H7 (cell line): ENCODE results near the gene SETD6. TPM values are rescaled to one million over a fixed set of nuclear protein-coding genes. Genes with fewer than 3 reads are reported as not detected.

Source experiments
- DNase-seq: peaks from one replicate; pipeline ENCODE4 v3.0.0; 2012
- H3K27me3 ChIP-seq: 2 replicates; pipeline ENCODE4 v1.6.0; 2011; ENCODE audit warnings: mild to moderate bottlenecking, low read length; ENCODE audit not compliant: control insufficient read depth, insufficient read depth
- H3K36me3 ChIP-seq: replicated peaks from 2 replicates; pipeline ENCODE4 v1.5.1; 2011; ENCODE audit warnings: low read length; ENCODE audit not compliant: control insufficient read depth, insufficient read depth
- H3K4me3 ChIP-seq: 2 replicates; pipeline ENCODE4 v1.5.1; 2011; ENCODE audit warnings: low read depth, mild to moderate bottlenecking, control low read depth, low read length, moderate library complexity; ENCODE audit not compliant: insufficient read depth
- total RNA-seq: library from RNA; depleted of rRNA; stranded (reverse); fragments of >200 nt; shearing (Covaris generic); gene quantifications from 2 replicates; pipeline ENCODE4 v1.2.3, GENCODE V29; 2014

Gene SETD6
- total RNA-seq, 1 experiment from 2014 or later = 39.4 TPM

- DNase-seq = no peak
- no peaks in the 10 kb centered on the region; the same call in 1 of the 2 replicates for H3K27me3 ChIP-seq
- H3K36me3 ChIP-seq = no peaks in the 10 kb centered on the region; the same call in 1 of the 2 replicates
- no peak overlapping the region for H3K4me3 ChIP-seq
Measured at GRCh38 chr16:58509256-58510096, 5.8 kb upstream of the SETD6 start.

DNA sequence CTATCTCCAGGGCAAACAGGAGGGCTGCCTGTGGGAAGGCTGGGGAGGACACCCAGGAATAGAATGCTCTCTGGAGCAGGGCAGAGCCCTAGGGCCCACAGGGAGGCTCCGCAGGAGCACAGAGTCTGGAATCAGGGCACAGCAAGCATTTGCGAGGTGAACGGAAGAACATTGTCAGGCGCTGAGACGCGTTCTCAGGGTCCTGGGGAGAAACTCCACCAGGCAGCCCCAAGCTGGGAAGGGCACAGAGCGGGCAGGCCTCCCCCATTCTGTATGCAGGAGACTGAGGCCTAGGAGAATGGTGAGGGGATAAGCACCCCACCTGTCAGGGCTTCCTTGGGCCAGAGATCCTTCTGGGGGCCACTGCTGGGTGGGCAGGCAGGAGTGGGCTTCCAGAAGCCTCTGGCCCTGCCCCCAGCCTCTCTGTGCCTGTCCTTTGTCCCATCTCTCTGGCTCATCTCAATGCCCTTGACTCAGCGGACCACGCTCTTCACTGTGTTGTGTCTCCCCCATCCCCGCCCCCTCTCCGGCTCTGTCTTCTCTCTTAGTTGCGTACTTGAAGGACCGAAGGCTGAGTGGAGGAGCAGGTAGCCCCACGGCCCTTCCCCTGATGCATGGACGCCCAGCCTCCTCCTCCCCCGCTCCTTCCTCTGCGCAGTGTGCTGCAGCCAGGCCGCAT, 5.1 kb upstream of the SETD6 start:
- no peaks in the 10 kb centered on the region; the same call in 1 of the 2 replicates for H3K27me3 ChIP-seq
- no peaks in the 10 kb centered on the region; the same call in 1 of the 2 replicates for H3K36me3 ChIP-seq
- DNase-seq = peak; percentile 36
- H3K4me3 ChIP-seq = no peak overlapping the region

GRCh38 chr16:58510776-58511628, 4.3 kb upstream of the SETD6 start:
- H3K27me3 ChIP-seq = no peaks in the 10 kb centered on the region; the same call in 1 of the 2 replicates
- no peak overlapping the region for H3K4me3 ChIP-seq
- DNase-seq = peak; percentile 28
- no peaks in the 10 kb centered on the region; the same call in 1 of the 2 replicates for H3K36me3 ChIP-seq

DNA sequence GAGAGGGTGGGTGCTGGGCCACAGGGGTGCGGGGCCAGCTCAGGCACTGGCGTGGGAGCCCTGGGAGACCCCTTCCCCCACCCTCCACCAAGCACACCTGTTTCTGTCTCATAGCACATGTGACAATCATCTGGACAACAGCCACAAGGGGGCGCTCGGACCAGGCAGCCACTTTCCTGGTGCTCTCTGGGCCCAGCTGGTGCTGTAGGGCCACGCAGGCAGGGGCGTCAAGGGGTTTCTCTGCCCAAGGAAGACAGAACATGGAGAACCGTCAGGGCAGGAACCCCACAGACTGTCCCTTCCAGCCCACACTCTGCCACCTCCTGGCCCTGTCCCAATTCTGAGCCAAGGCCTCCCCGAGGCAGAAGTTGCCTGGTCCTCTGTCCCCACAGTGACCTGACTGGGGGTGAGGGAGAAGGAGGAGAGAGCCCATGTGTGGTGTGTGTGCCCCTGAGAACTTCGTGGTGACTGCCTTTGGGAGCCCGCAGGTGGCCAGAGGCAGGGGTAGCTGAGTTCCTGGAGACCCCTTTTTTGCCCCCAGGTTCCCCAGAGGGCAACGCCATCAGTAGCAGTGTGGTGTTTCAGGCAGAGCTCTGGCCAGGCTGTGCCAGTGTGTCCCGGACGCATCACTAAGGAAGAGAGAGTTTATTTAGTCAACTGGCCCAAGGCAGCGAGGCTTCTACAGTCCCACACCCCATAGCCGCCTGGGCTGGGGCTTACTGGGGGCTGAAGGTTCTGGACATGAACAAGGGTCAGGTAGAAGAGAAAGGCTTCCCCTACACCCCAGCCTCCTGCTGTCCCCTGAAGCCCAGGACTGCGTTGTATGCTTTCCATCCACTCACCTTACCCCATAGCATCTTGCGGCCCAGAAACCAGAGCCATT, 3.1 kb upstream of the SETD6 start:
- DNase-seq = peak; percentile 90

GRCh38 chr16:58513874-58514273, 1.4 kb upstream of the SETD6 start:
- H3K27me3 ChIP-seq = no peaks in the 10 kb centered on the region; the same call in 1 of the 2 replicates
- DNase-seq = no peak
- no peak overlapping the region for H3K4me3 ChIP-seq
- peaks cover 17% of the 10 kb centered on the region for H3K36me3 ChIP-seq

More for the DNA sequence above, 3.1 kb upstream of the SETD6 start:
- H3K4me3 ChIP-seq = no peak overlapping the region
- no peaks in the 10 kb centered on the region; the same call in 1 of the 2 replicates for H3K27me3 ChIP-seq
- H3K36me3 ChIP-seq = peaks cover 5% of the 10 kb centered on the region

- peak; percentile 94 for DNase-seq
- H3K27me3 ChIP-seq = no peaks in the 10 kb centered on the region
- H3K36me3 ChIP-seq = peaks cover 32% of the 10 kb centered on the region
- peak overlapping the region; percentile 91 for H3K4me3 ChIP-seq
Measured at GRCh38 chr16:58515871-58516767, 802 bp downstream of the SETD6 start.

DNA sequence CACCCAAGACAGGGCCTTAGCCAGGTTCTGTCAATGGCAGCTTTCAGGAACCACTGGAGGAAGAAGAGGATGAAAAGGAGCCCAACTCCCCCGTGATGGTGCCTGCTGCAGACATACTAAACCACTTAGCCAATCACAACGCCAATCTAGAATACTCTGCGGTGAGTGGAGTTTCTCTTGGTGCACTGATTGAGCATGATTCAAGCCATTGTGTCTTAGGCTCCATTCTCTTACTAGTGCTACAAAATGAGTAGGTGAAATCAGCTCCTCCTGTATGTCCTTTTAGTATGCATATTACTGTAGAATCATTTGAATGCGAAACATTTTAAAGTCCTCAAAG, 1.4 kb downstream of the SETD6 start:
- H3K36me3 ChIP-seq = peaks cover 34% of the 10 kb centered on the region
- H3K27me3 ChIP-seq = no peaks in the 10 kb centered on the region
- no peak overlapping the region for H3K4me3 ChIP-seq
- no peak for DNase-seq

- no peaks in the 10 kb centered on the region for H3K27me3 ChIP-seq
- peaks cover 41% of the 10 kb centered on the region for H3K36me3 ChIP-seq
- DNase-seq = no peak
- no peak overlapping the region for H3K4me3 ChIP-seq
Measured at GRCh38 chr16:58518083-58518979, 3.0 kb downstream of the SETD6 start.

- no peak for DNase-seq
- Histone ChIP-seq H3K27me3 (no peaks in the 10 kb centered on the region), H3K4me3 (no peak overlapping the region), H3K36me3 (peaks cover 42% of the 10 kb centered on the region)
Measured at GRCh38 chr16:58518980-58519368, 3.7 kb downstream of the SETD6 start.

GRCh38 chr16:58519707-58520106, 4.4 kb downstream of the SETD6 start:
- Histone ChIP-seq H3K27me3 (no peaks in the 10 kb centered on the region), H3K36me3 (peaks cover 45% of the 10 kb centered on the region), H3K4me3 (no peak overlapping the region)
- DNase-seq = no peak

DNA sequence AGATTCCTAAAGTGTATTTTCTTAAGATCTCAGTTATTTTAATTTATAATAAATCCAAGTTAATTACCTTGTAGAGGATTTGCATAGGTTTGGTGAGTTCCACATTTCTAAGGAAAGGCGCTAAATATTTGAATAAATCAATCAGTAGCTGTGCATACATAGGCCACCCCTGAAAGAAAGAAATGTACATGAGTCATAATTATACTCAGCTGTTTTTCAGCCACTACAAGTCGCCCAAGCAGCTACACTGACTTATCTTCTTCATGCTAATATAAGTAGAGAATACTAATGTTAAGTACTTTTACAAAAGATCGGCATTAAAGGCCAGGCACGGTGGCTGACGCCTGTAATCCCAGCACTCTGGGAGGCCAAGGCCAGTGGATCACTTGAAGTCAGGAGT, 14.9 kb downstream of the SETD6 start:
- Histone ChIP-seq H3K36me3 (peaks cover 46% of the 10 kb centered on the region), H3K27me3 (no peaks in the 10 kb centered on the region), H3K4me3 (no peak overlapping the region)
- no peak for DNase-seq

- Histone ChIP-seq H3K27me3 (no peaks in the 10 kb centered on the region), H3K4me3 (no peak overlapping the region), H3K36me3 (peaks cover 57% of the 10 kb centered on the region)
- DNase-seq = no peak
Measured at GRCh38 chr16:58532414-58532813, 17.1 kb downstream of the SETD6 start.
